Measurements from ENCODE around the gene JOSD1. TPM values are rescaled to one million over a fixed set of nuclear protein-coding genes. Genes with fewer than 3 reads are reported as not detected.

JOSD1 gene
- total and polyA plus RNA-seq, 9 of the 15 experiments (the other 6 are each of a cell fraction or from before 2014, with no cell fraction given): 8.9 to 39.1 (median 30.4) TPM

DNA sequence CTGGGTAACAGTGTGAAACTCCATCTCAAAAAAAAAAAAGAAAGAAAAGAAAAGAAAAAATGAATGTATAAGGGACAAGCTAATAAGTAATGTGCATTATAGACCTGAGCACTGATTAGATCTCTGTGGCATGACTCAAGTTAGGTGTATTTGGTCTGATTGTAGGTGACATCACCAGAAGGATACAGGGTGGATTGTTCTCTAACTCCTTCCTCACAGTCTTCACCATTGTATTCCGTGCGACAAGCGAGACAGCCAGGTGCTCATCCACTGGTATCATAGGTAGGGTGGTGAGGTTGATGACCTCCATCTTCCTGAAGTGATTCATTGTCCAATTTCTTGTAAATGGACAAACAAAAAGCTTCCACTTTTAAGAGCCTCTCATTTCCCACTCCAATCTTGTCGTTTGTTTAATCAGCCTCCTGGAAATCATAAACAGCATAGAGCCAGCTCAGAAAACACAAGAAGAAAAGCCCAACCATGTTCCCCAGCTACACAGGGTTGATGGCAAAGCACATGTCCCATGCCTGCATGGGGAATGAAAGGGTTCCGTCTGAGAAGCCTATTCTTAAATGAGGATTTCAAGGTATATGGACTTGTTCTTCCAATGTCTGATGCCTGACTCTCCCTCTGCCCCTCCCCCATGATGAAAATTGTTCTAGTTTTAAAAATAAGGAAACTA, 50.8 kb downstream of the JOSD1 start:
- Histone ChIP-seq H3K79me2 (ENCODE audit: control insufficient read depth, insufficient read depth, low read length) (no peaks in the 10 kb centered on the region), H3K4me1 (replicated peaks in 1 of 2; ENCODE audit: control insufficient read depth in 2 of 2, insufficient read depth in 2 of 2, low read length in 2 of 2) (no peaks in the 10 kb centered on the region), H3K9ac (ENCODE audit: insufficient read depth in 1 of 2, low read depth in 2 of 2, low read length in 2 of 2) (no peak overlapping the region), H4K20me1 (replicated peaks; ENCODE audit: control insufficient read depth, insufficient read depth, low read length) (no peaks in the 10 kb centered on the region), H3K27ac (ENCODE audit: extremely low read depth, low read depth, low read length) (no peak overlapping the region), H3K9me3 (replicated peaks; ENCODE audit: control insufficient read depth, insufficient read depth, low read depth, low read length) (no peaks in the 10 kb centered on the region), H2AFZ (ENCODE audit: low read depth, low read length) (no peak overlapping the region), H3K4me2 (ENCODE audit: insufficient read depth, low read length) (no peak overlapping the region), H3K36me3 (ENCODE audit: control insufficient read depth, insufficient read depth, low read length) (no peaks in the 10 kb centered on the region), H3K9me1 (ENCODE audit: control insufficient read depth, insufficient read depth, low read length) (no peaks in the 10 kb centered on the region), H3K27me3 (ENCODE audit: control insufficient read depth in 2 of 2, insufficient read depth in 2 of 2, low read length in 2 of 2) (no peaks in the 10 kb centered on the region), H3K4me3 (no peak overlapping the region)
- in situ Hi-C loops (cut with MboI): no loop called here
- ATAC-seq: no peak
- ChIA-PET POLR2A (no interaction called here), CTCF (ENCODE audit: low intra/inter-chr PET ratio) (no interaction called here)
- FAIRE-seq: no peak
- 64% methylated on average over 5 of the region's 5 CpGs for WGBS (ENCODE audit: insufficient coverage, low coverage, missing lambda C conversion rate)
- intact Hi-C loops (cut with micrococcal nuclease): no loop called here
- no peak for TF ChIP-seq SUPT5H (IDR thresholded peaks at IDR 0.05)
- TF ChIP-seq ZNF274 (IDR thresholded peaks at IDR 0.05; ENCODE audit: borderline replicate concordance, low read depth, low read length): no peak
- TF ChIP-seq ILK (tag; IDR thresholded peaks at IDR 0.05; ENCODE audit: borderline replicate concordance, low read depth): no peak
- TF ChIP-seq MIER1 (IDR thresholded peaks at IDR 0.05; ENCODE audit: low read depth): no peak
- TF ChIP-seq ZNF395 (CRISPR knock-in tag; IDR thresholded peaks at IDR 0.05): no peak
- no peak for TF ChIP-seq IRF9 (tag; IDR thresholded peaks at IDR 0.05)
- BruUV-seq (replicated peaks): no TSS peak
- no peak for DNase-seq (ENCODE audit: extremely low read depth in 1 of 4, low spot score in 3 of 4)

Data from K562 (cell line).